ENCODE results near the gene OTUD5.

DNA sequence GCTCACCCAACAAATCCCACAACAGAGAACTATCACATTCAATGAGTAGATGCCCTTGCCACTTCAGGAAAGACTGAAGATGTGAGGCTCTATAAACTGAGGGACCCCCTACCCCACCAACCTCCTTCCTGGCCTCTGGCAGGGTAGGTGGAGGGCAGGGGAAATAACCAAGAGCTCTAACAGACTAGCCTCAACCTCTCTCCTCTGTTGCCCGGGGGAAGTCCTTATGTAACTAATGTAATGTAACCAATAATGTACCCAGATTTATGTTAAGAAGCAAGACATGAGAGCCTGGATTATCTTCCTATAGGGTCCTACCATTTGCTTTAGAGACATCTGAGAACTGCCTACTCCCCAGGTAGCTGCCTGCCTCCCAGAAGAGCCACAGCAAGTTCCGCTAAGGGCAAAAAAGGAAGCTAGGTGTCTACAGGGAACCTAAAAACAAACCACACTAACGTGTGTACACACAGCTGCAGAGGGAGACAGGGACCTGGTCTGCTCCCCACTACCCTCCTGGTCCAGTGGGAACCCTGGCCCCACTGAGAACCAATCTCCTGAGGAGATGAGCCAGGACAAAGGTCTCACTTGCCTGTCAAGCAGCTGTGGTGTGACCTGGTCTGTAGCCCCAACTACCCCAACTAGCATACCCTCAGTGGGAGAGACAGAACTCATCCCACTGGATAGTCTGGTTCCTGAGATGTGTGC is 17.7 kb downstream of the OTUD5 start:
- TF ChIP-seq, protein P1, sequence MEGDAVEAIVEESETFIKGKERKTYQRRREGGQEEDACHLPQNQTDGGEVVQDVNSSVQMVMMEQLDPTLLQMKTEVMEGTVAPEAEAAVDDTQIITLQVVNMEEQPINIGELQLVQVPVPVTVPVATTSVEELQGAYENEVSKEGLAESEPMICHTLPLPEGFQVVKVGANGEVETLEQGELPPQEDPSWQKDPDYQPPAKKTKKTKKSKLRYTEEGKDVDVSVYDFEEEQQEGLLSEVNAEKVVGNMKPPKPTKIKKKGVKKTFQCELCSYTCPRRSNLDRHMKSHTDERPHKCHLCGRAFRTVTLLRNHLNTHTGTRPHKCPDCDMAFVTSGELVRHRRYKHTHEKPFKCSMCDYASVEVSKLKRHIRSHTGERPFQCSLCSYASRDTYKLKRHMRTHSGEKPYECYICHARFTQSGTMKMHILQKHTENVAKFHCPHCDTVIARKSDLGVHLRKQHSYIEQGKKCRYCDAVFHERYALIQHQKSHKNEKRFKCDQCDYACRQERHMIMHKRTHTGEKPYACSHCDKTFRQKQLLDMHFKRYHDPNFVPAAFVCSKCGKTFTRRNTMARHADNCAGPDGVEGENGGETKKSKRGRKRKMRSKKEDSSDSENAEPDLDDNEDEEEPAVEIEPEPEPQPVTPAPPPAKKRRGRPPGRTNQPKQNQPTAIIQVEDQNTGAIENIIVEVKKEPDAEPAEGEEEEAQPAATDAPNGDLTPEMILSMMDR (tag by site-specific recombination; IDR thresholded peaks at IDR 0.05), result no peak
- TF ChIP-seq, protein P2, sequence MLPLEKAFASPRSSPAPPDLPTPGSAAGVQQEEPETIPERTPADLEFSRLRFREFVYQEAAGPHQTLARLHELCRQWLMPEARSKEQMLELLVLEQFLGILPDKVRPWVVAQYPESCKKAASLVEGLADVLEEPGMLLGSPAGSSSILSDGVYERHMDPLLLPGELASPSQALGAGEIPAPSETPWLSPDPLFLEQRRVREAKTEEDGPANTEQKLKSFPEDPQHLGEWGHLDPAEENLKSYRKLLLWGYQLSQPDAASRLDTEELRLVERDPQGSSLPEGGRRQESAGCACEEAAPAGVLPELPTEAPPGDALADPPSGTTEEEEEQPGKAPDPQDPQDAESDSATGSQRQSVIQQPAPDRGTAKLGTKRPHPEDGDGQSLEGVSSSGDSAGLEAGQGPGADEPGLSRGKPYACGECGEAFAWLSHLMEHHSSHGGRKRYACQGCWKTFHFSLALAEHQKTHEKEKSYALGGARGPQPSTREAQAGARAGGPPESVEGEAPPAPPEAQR (tag by site-specific recombination; IDR thresholded peaks at IDR 0.05), result no peak
- TF ChIP-seq ZNF624 (tag by site-specific recombination; IDR thresholded peaks at IDR 0.05) (no peak), ZFHX2 (tag by site-specific recombination; conservative IDR thresholded peaks at IDR 0.05) (no peak)
